Glutamatergic neuron (in vitro differentiated cells): ENCODE results near the gene BTBD9. TPM values are rescaled to one million over a fixed set of nuclear protein-coding genes. Genes with fewer than 3 reads are reported as not detected.

Experiments used
- DNase-seq: peaks from one replicate; pipeline ENCODE4 v3.0.0; 2022
- H3K27ac Mint-ChIP-seq: one replicate; pipeline ENCODE4 v1.8.0; 2020; ENCODE audit warnings: mild to moderate bottlenecking, mixed read lengths, inconsistent platforms; ENCODE audit not compliant: unreplicated experiment
- H3K27me3 Mint-ChIP-seq: one replicate; pipeline ENCODE4 v1.8.0; 2020; ENCODE audit warnings: mild to moderate bottlenecking, moderate library complexity, mixed read lengths, inconsistent platforms; ENCODE audit not compliant: unreplicated experiment
- H3K36me3 Mint-ChIP-seq: one replicate; pipeline ENCODE4 v1.8.0; 2020; ENCODE audit warnings: mild to moderate bottlenecking, mixed read lengths, inconsistent platforms; ENCODE audit not compliant: unreplicated experiment
- H3K4me1 Mint-ChIP-seq: one replicate; pipeline ENCODE4 v1.8.0; 2020; ENCODE audit warnings: mild to moderate bottlenecking, low read depth, mixed read lengths, inconsistent platforms; ENCODE audit not compliant: unreplicated experiment
- H3K4me3 Mint-ChIP-seq: one replicate; pipeline ENCODE4 v1.8.0; 2020; ENCODE audit warnings: mild to moderate bottlenecking, mixed read lengths, inconsistent platforms; ENCODE audit not compliant: unreplicated experiment
- H3K9me3 Mint-ChIP-seq: one replicate; pipeline ENCODE4 v1.8.0; 2020; ENCODE audit warnings: mild to moderate bottlenecking, moderate library complexity, mixed read lengths, inconsistent platforms; ENCODE audit not compliant: unreplicated experiment
- total RNA-seq: library from RNA; stranded (reverse); fragmentation: NEBNext Ultra II Directional; extraction: Animal tissue kit (Norgen Biotek cat#: 25700); gene quantifications from one replicate; pipeline ENCODE4 v1.2.1, GENCODE V29; 2021; ENCODE audit not compliant: unreplicated experiment
- TF ChIP-seq, protein P1 (sequence below): fragments of 200-600 bp; sonication (generic); IDR thresholded peaks from one replicate; pipeline ENCODE4 v1.5.0; 2021; ENCODE audit not compliant: partially characterized antibody, unreplicated experiment

The BTBD9 gene
- total RNA-seq, 1 donor from 2014 or later = 18.8 TPM

DNA sequence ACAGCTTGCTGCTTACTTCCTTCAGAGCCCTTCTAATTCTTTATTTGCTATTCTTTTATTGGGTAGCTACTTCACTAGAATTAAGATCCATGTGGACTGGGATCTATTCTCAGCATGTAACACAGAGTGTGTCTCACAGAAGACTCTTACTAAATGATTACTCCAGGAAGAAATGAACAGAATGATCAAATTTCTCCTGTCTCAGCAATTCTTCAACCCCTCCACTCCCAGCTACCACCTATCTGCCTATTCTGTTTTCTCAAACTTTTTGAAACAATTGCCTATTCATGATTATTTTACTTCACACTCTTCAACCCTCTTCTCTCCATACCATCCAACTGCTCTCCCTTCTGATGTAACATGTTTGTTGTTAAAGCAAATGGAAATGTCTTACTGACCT lies 132.6 kb downstream of the BTBD9 start:
- Mint-ChIP-seq H3K9me3 (no peaks in the 10 kb centered on the region), H3K4me1 (no peaks in the 10 kb centered on the region), H3K4me3 (no peak overlapping the region), H3K36me3 (no peaks in the 10 kb centered on the region), H3K27ac (no peak overlapping the region), H3K27me3 (no peaks in the 10 kb centered on the region)
- TF ChIP-seq, protein P1, sequence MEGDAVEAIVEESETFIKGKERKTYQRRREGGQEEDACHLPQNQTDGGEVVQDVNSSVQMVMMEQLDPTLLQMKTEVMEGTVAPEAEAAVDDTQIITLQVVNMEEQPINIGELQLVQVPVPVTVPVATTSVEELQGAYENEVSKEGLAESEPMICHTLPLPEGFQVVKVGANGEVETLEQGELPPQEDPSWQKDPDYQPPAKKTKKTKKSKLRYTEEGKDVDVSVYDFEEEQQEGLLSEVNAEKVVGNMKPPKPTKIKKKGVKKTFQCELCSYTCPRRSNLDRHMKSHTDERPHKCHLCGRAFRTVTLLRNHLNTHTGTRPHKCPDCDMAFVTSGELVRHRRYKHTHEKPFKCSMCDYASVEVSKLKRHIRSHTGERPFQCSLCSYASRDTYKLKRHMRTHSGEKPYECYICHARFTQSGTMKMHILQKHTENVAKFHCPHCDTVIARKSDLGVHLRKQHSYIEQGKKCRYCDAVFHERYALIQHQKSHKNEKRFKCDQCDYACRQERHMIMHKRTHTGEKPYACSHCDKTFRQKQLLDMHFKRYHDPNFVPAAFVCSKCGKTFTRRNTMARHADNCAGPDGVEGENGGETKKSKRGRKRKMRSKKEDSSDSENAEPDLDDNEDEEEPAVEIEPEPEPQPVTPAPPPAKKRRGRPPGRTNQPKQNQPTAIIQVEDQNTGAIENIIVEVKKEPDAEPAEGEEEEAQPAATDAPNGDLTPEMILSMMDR = no peak
- no peak for DNase-seq

DNA sequence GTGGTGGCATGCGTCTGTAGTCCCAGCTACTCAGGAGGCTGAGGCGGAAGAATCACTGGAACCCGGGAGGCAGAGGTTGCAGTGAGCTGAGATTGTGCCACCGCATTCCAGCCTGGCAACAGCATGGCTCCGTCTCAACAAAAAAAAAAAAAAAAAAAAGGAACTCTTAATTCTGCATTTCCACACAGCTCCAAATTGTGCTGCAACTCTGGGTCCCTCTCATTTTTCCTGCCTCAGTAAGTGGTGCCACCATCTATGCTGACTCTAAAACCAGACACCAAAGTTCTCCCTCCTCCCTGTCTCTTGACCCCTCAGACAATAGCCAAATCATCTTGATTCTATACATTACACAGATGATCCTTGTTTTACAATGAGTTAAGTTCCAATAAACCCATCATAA lies 133.9 kb downstream of the BTBD9 start:
- H3K9me3 Mint-ChIP-seq = no peaks in the 10 kb centered on the region
- H3K4me1 Mint-ChIP-seq = no peaks in the 10 kb centered on the region
- no peak for DNase-seq
- H3K36me3 Mint-ChIP-seq = no peaks in the 10 kb centered on the region
- no peak overlapping the region for H3K4me3 Mint-ChIP-seq
- H3K27me3 Mint-ChIP-seq = peaks cover 2% of the 10 kb centered on the region
- TF ChIP-seq, protein P1 = no peak
- no peak overlapping the region for H3K27ac Mint-ChIP-seq

DNA sequence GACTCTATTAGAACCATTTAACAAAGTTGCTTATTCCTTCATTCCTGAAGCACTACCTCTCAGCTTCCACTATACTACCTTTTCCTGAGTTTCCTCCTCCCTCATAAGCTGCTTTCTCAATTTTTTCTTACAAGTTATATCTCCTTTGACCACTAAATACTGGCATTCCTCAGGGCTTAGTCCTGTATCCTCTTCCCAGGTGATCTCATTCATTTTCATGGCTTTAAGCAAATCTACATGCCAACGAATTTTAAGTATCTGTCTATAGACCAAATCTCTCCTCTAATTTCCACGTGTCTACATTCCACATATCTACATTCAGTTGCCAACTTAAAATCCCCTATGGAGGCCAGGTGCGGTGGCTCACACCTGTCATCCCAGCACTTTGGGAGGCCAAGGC lies 134.7 kb downstream of the BTBD9 start:
- no peak overlapping the region for H3K27ac Mint-ChIP-seq
- no peak for DNase-seq
- peaks cover 4% of the 10 kb centered on the region for H3K4me1 Mint-ChIP-seq
- no peak overlapping the region for H3K4me3 Mint-ChIP-seq
- TF ChIP-seq, protein P1 = no peak
- no peaks in the 10 kb centered on the region for H3K36me3 Mint-ChIP-seq
- peaks cover 2% of the 10 kb centered on the region for H3K27me3 Mint-ChIP-seq
- no peaks in the 10 kb centered on the region for H3K9me3 Mint-ChIP-seq

DNA sequence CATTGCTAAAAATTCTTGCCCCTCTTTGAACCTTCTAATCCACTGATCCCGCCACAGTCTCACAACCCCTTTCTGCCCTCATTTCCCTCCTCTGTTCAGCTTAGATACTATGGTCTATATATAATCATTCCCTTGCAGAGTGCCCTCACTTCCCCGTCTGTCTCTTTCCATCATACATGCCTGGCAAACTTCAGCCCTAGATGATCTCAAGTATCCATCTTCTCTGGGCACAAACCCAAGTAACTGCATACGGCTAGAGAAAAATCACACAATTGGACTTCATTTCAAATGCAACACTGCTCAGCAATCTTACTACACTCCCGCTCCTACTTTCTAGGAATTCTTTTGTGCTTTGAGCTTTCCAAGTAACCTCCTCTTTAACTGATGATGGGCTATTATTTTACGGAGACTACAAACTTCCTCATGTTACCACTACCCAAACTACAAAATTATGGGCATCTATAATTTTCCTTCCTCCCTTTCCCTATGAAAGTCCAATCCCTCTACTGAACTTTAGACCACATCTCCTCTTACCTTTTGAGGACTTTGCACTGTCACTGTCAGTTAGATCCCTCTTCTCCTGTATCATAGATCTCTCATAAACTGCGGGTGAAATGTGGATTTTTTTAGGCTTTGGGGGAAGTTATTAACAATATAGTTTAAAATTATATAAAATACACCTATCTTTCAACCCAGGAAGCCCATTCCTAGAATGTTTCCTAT lies 135.6 kb downstream of the BTBD9 start:
- H3K9me3 Mint-ChIP-seq = no peaks in the 10 kb centered on the region

More for the DNA sequence above, 135.6 kb downstream of the BTBD9 start:
- Mint-ChIP-seq H3K4me3 (no peak overlapping the region), H3K4me1 (peaks cover 13% of the 10 kb centered on the region), H3K27me3 (peaks cover 2% of the 10 kb centered on the region), H3K36me3 (no peaks in the 10 kb centered on the region), H3K27ac (no peak overlapping the region)
- TF ChIP-seq, protein P1 = no peak
- DNase-seq = no peak
